ENCODE measurements around the gene CDKL4. TPM values are rescaled to one million over a fixed set of nuclear protein-coding genes. Genes with fewer than 3 reads are reported as not detected.
"Not testable (repeated sequence)": the region's sequence is repeated elsewhere in the genome, so short reads cannot be mapped to it uniquely, and the experiment has no call there.

Gene CDKL4
- total RNA-seq, 1 donor from 2014 or later: 0.96 TPM

GRCh38 chr2:39179974-39180960 is 63.5 kb downstream of the CDKL4 start:
- DNase-seq (ENCODE audit: low spot score): no peak

DNA sequence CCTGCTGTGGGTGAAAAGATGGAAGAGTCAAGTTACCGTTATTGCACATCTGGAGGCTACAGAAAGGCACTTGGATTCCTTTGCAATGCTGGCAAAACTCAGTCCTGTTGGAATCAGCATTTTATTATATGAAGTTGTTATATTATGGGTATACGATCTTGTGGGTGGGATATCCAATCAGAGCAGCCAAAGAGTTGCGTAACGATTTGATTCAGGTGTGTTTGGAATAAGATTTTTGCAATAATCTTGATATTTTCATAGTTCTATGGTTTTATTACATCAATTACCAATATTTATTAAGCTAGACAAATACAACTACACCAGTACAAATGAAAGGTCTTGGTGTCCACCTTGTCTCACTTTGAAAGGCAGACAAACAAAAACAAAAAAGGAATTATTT is 65.0 kb downstream of the CDKL4 start:
- DNase-seq (ENCODE audit: low spot score): no peak

GRCh38 chr2:39176997-39177396 is 66.8 kb downstream of the CDKL4 start:
- no peak for DNase-seq (ENCODE audit: low spot score)

DNA sequence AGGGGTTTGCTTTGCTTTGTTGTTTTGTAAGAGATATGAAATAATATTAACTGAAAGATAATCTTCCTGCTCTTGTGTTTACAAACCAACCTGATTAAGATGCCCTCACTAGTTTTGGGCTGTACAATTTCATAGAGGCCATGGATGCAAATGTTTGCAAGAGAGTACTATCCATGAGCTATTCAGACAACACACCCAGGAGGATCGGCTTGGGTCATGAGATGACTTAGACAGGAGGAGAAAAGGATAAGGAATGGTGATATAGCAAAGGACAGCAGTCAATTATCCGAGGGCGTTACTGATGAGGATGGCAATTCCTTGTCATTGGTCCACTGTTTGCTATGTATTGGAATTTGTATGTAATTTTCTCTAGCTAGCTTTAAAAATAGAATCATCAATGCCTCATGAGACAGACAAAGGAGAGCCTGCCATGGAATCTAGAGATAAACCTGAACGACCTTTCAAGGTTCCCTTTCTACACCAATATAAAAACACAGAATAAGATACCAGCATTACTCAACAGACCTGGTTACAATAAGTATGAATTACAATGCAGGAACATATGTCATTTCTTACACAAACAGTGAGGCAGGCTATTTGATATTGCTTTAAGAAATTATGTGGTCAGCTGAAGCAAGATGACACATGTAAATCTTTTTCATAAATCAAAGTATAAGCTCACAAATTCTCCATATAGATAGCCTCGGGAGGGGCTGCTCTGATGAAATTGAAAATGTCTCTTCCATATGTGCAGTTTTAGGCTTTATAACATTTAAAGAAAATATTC is 68.6 kb downstream of the CDKL4 start:
- no peak for DNase-seq (ENCODE audit: low spot score)

DNA sequence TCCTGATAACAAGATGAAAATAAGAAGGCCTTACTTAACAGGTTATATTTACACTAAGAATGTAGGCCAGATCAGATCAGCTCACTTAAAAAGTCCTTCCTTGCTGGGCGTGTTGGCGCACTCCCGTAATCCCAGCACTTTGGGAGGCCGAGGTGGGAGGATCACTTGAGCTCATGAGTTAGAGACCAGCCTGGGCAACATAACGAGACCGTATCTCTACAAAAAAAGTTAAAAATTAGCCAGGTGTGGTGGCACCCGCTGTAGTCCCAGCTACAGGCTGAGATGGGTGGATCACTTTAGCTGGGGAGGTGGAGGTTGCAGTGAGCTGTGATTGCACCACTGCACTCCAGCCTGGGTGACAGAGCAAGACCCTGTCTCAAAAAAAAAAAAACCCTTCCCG is 69.7 kb downstream of the CDKL4 start:
- DNase-seq (ENCODE audit: low spot score): no peak

- DNase-seq (ENCODE audit: low spot score): not testable (repeated sequence)
These were observed 71.6 kb downstream of the CDKL4 start for GRCh38 chr2:39172047-39172706.

DNA sequence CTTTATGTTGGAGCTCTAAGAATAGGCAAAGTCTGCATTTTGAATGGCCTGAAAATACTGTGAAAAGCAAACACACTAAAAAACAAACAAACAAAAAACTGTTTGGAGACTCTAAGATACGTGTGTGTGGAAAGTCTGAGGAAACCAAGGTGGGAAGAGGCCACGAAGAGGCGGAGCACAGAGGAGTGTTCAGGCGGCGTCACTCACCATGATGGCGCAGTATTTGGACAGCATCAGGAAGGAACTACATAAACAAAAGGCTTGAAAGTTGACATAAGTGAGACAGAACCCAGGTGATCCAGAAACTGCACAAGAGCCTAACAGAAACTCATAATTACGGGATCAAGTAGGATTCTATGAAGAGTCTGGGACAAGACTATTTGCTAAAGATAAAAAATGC is 72.1 kb downstream of the CDKL4 start:
- no peak for DNase-seq (ENCODE audit: low spot score)

- no peak for DNase-seq (ENCODE audit: low spot score)
These were observed 79.7 kb downstream of the CDKL4 start for GRCh38 chr2:39164089-39164488.

DNA sequence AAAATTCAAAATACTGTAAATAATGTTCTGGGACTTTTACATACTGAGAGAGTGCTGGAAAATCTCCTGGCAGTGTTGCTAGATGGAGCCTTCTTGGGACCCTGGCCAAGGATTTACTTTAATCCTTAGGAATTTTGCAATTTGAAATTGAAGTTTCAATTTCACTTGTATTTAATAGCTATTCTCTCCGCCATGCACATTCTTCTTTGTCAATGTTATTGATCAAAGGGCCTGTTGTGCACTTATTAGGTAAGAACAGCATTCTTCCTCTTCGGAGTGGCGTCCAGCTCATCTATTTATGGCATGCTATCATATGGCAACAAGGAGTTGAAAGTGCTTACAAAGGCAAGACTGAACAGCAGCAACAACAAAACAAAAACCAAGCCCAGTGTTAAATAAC is 82.8 kb downstream of the CDKL4 start:
- DNase-seq (ENCODE audit: low spot score): no peak

DNA sequence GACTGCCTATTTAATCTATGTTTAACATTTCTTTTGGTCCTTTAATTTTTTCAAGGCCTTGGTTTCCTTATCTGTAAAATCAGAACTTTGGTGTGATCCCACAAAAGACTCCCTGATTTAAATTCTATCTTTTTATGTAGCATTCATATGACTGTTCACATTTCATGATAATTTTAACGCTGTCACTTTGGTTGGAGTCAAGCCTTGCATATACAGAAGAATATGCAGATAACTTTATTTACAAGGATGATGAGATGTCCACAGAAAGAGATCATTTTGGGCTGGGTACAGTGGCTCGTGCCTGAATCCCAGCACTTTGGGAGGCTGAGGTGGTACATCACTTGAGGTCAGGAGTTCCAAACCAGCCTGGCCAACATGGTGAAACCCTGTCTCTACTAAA is 84.5 kb downstream of the CDKL4 start:
- no peak for DNase-seq (ENCODE audit: low spot score)

DNA sequence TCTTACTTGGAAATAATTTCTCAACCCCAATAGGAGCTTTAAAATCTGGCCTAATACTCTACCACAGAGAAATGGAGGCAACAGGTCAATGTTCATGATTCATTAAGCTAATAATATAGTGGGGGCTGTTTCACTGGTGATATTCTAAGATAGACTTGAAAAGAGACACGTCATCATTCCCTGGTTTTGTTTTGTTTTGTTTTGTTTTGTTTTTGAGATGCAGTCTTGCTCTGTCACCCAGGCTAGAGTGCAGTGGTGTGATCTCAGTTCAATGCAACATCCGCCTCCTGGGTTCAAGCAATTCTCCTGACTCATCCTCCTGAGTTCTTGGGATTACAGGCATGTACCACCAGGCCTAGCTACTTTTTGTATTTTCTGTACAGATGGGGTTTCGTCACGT is 85.4 kb downstream of the CDKL4 start:
- DNase-seq (ENCODE audit: low spot score): no peak

- DNase-seq (ENCODE audit: low spot score): no peak
These were observed 86.9 kb downstream of the CDKL4 start for GRCh38 chr2:39156846-39157245.

GRCh38 chr2:39156107-39156506 is 87.7 kb downstream of the CDKL4 start:
- no peak for DNase-seq (ENCODE audit: low spot score)

- DNase-seq (ENCODE audit: low spot score): not testable (repeated sequence)
These were observed 88.2 kb downstream of the CDKL4 start for GRCh38 chr2:39155573-39155972.

- DNase-seq (ENCODE audit: low spot score): no peak
These were observed 88.8 kb downstream of the CDKL4 start for GRCh38 chr2:39154944-39155343.

DNA sequence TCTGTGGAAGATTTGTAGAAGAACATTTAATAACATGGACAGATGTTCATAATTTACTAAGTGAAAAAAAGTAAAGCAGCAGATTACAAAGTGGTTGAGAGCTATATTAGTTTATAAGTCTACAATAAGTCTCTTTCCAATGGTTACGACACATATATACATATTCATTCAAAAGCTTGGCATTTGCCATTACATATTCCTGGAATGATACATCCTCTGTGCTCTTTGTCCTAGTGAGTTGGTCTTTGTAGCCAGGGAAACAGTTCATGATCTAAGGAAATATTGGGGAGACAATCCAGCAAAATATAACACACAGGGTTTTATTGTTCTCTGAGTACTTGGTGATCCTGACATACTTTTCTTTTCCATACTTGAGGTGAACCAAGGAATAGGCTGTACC is 90.5 kb downstream of the CDKL4 start:
- no peak for DNase-seq (ENCODE audit: low spot score)

- no peak for DNase-seq (ENCODE audit: low spot score)
These were observed 91.3 kb downstream of the CDKL4 start for GRCh38 chr2:39152504-39152903.

DNA sequence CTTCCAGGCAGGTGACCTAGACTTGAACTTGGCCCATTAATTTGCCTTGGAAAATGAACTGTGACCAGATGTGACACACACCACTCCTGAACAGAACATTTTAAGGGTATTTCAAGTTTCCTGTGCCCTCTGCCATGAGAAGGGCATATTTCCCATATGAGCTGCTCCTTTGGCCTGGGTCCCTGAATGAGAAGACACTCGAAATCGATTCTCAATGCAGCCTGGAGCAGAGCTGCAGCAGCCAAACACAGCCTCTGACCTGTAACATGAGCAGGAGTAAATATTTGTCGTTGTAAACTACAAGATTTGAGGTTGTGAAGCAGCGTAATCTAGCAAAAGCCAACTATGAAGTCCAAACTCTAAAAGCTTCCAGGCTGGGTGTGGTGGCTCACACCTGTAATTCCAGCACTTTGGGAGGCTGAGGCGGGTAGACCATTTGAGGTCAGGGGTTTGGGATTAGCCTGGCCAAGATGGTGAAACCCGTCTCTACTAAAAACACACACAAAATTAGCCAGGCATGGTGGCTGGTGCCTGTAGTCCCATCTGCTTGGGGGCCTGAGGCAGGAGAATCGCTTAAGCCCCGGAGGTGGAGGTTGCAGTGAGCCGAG is 92.8 kb downstream of the CDKL4 start:
- no peak for DNase-seq (ENCODE audit: low spot score)

DNA sequence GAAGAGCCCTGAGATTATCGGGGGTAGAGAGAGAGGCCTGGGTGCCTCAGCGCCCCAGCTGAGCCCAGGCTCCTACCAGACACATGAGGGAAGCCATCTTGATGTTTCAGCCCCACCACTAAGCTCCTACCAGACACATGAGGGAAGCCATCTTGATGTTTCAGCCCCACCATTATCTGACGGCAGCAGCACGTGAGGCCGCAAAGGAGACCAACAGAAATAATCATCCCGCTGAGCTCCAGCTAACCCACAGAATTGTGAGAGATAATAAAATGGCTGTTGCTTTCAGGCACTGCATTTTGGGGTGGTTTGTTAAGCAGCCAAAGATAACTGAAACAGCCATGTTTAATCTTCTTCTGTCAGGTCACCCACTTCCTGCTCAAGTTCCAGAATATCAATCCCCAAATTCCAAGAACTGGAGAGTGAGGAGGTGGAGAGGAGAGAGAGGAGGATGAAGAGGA is 93.6 kb downstream of the CDKL4 start:
- no peak for DNase-seq (ENCODE audit: low spot score)

GRCh38 chr2:39146630-39147029 is 97.1 kb downstream of the CDKL4 start:
- DNase-seq (ENCODE audit: low spot score): no peak

GRCh38 chr2:39145906-39146421 is 97.8 kb downstream of the CDKL4 start:
- no peak for DNase-seq (ENCODE audit: low spot score)

Data from mesenteric fat pad (tissue), 1 donor.